ENCODE results near the gene SUMO2.
"Not testable (repeated sequence)": the region's sequence is repeated elsewhere in the genome, so short reads cannot be mapped to it uniquely, and the experiment has no call there.

The SUMO2 gene

DNA sequence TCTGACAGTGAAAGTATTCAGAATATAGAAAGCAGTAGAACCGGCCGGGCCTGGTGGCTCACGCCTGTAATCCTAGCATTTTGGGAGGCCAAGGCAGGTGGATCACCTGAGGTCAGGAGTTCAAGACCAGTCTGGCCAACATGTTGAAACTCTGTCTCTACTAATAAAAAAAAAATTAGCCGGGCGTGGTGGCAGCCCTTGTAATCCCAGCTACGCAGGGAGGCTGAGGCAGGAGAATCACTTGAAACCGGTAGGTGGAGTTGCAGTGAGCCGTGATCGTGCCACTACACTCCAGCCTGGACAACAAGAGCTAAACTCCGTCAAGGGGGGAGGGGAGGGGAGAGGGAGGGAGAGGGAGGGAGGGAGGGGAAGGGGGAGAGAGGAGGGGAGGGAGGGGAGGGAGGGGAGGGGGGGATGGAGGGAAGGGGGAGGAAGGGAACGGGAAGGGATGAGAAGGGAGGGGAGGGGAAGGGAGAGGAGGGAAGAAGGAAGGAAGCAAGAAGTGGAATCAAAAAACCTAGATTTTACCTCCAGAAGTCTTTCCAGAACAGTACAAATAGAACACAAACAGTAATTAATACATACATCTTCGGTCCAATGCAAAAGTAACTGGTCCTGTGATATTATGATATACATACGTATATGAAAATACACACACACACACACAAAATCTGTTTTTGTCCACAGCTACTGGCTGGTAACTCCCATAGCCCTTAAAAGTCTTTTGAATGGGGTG lies 40.4 kb downstream of the SUMO2 start:
- no peak overlapping the region for H3K4me3 ChIP-seq (ENCODE audit: insufficient read length, low read depth)
- no peaks in the 10 kb centered on the region for H3K9me3 ChIP-seq (ENCODE audit: insufficient read depth, low read length)
- no peaks in the 10 kb centered on the region for H3K4me1 ChIP-seq (ENCODE audit: insufficient read depth, insufficient read length)
- DNase-seq (ENCODE audit: low read depth, low spot score), result no peak
- TF ChIP-seq SUZ12 (IDR thresholded peaks at IDR 0.05; ENCODE audit: extremely low read depth, insufficient read depth, insufficient read length) (no peak), YY1 (IDR thresholded peaks at IDR 0.05; ENCODE audit: insufficient read depth, insufficient read length) (no peak), ZNF274 (IDR thresholded peaks at IDR 0.05; ENCODE audit: low read depth, low read length) (no peak)
- H3K36me3 ChIP-seq (ENCODE audit: insufficient read depth, insufficient read length, low read length), result peaks cover 95% of the 10 kb centered on the region
- no peaks in the 10 kb centered on the region for H3K27me3 ChIP-seq (ENCODE audit: insufficient read depth, insufficient read length)
- no peak overlapping the region for H3K9ac ChIP-seq (ENCODE audit: insufficient read length, low read depth)

DNA sequence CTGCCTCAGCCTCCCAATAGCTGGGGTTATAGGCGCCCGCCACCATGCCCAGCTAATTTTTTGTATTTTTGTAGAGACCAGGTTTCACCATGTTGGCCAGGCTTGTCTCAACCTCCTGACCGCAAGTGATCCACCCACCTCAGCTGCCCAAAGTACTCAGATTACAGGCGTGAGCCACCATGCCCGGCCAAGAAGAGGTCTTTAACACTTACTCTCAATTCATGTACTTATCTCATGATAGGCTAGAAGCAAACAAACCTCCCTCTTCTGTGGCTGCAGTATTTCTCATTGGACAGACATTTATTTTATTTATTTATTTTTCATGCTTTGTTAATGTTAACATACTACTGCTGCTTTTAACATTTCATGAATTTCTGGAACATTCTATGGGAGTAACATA lies 44.2 kb downstream of the SUMO2 start:
- Histone ChIP-seq H3K36me3 (ENCODE audit: insufficient read depth, insufficient read length, low read length) (peaks cover 84% of the 10 kb centered on the region), H3K9me3 (ENCODE audit: insufficient read depth, low read length) (no peaks in the 10 kb centered on the region), H3K4me3 (ENCODE audit: insufficient read length, low read depth) (no peak overlapping the region), H3K27me3 (ENCODE audit: insufficient read depth, insufficient read length) (no peaks in the 10 kb centered on the region), H3K9ac (ENCODE audit: insufficient read length, low read depth) (no peak overlapping the region), H3K4me1 (ENCODE audit: insufficient read depth, insufficient read length) (peaks cover 4% of the 10 kb centered on the region)
- TF ChIP-seq SUZ12 (IDR thresholded peaks at IDR 0.05; ENCODE audit: extremely low read depth, insufficient read depth, insufficient read length), result no peak
- TF ChIP-seq YY1 (IDR thresholded peaks at IDR 0.05; ENCODE audit: insufficient read depth, insufficient read length), result no peak
- TF ChIP-seq ZNF274 (IDR thresholded peaks at IDR 0.05; ENCODE audit: low read depth, low read length), result no peak
- no peak for DNase-seq (ENCODE audit: low read depth, low spot score)

- peaks cover 77% of the 10 kb centered on the region for H3K36me3 ChIP-seq (ENCODE audit: insufficient read depth, insufficient read length, low read length)
- H3K9me3 ChIP-seq (ENCODE audit: insufficient read depth, low read length); H3K4me3 ChIP-seq (ENCODE audit: insufficient read length, low read depth); H3K4me1 ChIP-seq (ENCODE audit: insufficient read depth, insufficient read length); DNase-seq (ENCODE audit: low read depth, low spot score); H3K27me3 ChIP-seq (ENCODE audit: insufficient read depth, insufficient read length); H3K9ac ChIP-seq (ENCODE audit: insufficient read length, low read depth): not testable (repeated sequence)
Measured at GRCh38 chr17:75137762-75138161, 45.0 kb downstream of the SUMO2 start.

- DNase-seq (ENCODE audit: low read depth, low spot score), result no peak
- H3K4me1 ChIP-seq (ENCODE audit: insufficient read depth, insufficient read length), result peaks cover 4% of the 10 kb centered on the region
- H3K4me3 ChIP-seq (ENCODE audit: insufficient read length, low read depth), result no peak overlapping the region
- TF ChIP-seq SUZ12 (IDR thresholded peaks at IDR 0.05; ENCODE audit: extremely low read depth, insufficient read depth, insufficient read length) (no peak), YY1 (IDR thresholded peaks at IDR 0.05; ENCODE audit: insufficient read depth, insufficient read length) (no peak), ZNF274 (IDR thresholded peaks at IDR 0.05; ENCODE audit: low read depth, low read length) (no peak)
- no peak overlapping the region for H3K9ac ChIP-seq (ENCODE audit: insufficient read length, low read depth)
- H3K9me3 ChIP-seq (ENCODE audit: insufficient read depth, low read length), result no peaks in the 10 kb centered on the region
- peaks cover 66% of the 10 kb centered on the region for H3K36me3 ChIP-seq (ENCODE audit: insufficient read depth, insufficient read length, low read length)
- H3K27me3 ChIP-seq (ENCODE audit: insufficient read depth, insufficient read length), result no peaks in the 10 kb centered on the region
Measured at GRCh38 chr17:75135946-75136345, 46.8 kb downstream of the SUMO2 start.

DNA sequence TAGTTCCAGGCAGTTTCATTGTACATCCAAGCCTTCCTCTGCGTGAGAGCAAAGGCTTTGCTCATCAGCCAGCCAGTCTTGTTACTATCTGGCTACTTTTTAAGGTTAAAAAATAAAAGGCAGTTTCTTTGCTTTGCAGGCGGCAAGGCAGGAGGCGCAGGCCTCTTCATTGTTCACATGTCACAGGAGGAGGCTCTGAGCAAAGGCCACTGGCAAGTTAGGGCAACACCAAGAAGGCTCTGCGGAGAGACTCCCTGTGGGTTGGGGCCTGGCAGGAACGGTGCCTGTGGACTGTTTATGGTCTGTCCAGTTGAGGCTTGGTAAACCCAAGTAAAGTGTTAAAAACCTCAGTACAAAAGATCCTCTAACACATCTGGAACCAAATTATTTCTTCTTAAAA lies 47.3 kb downstream of the SUMO2 start:
- H3K9ac ChIP-seq (ENCODE audit: insufficient read length, low read depth), result no peak overlapping the region
- H3K4me1 ChIP-seq (ENCODE audit: insufficient read depth, insufficient read length), result peaks cover 6% of the 10 kb centered on the region
- H3K27me3 ChIP-seq (ENCODE audit: insufficient read depth, insufficient read length), result no peaks in the 10 kb centered on the region
- no peak for DNase-seq (ENCODE audit: low read depth, low spot score)
- H3K36me3 ChIP-seq (ENCODE audit: insufficient read depth, insufficient read length, low read length), result peaks cover 63% of the 10 kb centered on the region
- no peak overlapping the region for H3K4me3 ChIP-seq (ENCODE audit: insufficient read length, low read depth)
- TF ChIP-seq ZNF274 (IDR thresholded peaks at IDR 0.05; ENCODE audit: low read depth, low read length), result no peak
- TF ChIP-seq YY1 (IDR thresholded peaks at IDR 0.05; ENCODE audit: insufficient read depth, insufficient read length), result no peak
- no peak for TF ChIP-seq SUZ12 (IDR thresholded peaks at IDR 0.05; ENCODE audit: extremely low read depth, insufficient read depth, insufficient read length)
- no peaks in the 10 kb centered on the region for H3K9me3 ChIP-seq (ENCODE audit: insufficient read depth, low read length)

- Histone ChIP-seq H3K36me3 (ENCODE audit: insufficient read depth, insufficient read length, low read length) (peaks cover 63% of the 10 kb centered on the region), H3K4me1 (ENCODE audit: insufficient read depth, insufficient read length) (peaks cover 12% of the 10 kb centered on the region)
- H3K9ac ChIP-seq (ENCODE audit: insufficient read length, low read depth); H3K9me3 ChIP-seq (ENCODE audit: insufficient read depth, low read length); H3K4me3 ChIP-seq (ENCODE audit: insufficient read length, low read depth); DNase-seq (ENCODE audit: low read depth, low spot score); H3K27me3 ChIP-seq (ENCODE audit: insufficient read depth, insufficient read length): not testable (repeated sequence)
Measured at GRCh38 chr17:75133607-75134347, 49.0 kb downstream of the SUMO2 start.

GRCh38 chr17:75133001-75133400 lies 49.8 kb downstream of the SUMO2 start:
- Histone ChIP-seq H3K4me1 (ENCODE audit: insufficient read depth, insufficient read length) (peaks cover 12% of the 10 kb centered on the region), H3K27me3 (ENCODE audit: insufficient read depth, insufficient read length) (no peaks in the 10 kb centered on the region), H3K4me3 (ENCODE audit: insufficient read length, low read depth) (no peak overlapping the region), H3K9ac (ENCODE audit: insufficient read length, low read depth) (no peak overlapping the region), H3K36me3 (ENCODE audit: insufficient read depth, insufficient read length, low read length) (peaks cover 61% of the 10 kb centered on the region), H3K9me3 (ENCODE audit: insufficient read depth, low read length) (no peaks in the 10 kb centered on the region)
- DNase-seq (ENCODE audit: low read depth, low spot score), result no peak
- TF ChIP-seq ZNF274 (IDR thresholded peaks at IDR 0.05; ENCODE audit: low read depth, low read length) (no peak), SUZ12 (IDR thresholded peaks at IDR 0.05; ENCODE audit: extremely low read depth, insufficient read depth, insufficient read length) (no peak), YY1 (IDR thresholded peaks at IDR 0.05; ENCODE audit: insufficient read depth, insufficient read length) (no peak)

GRCh38 chr17:75132018-75133000 lies 50.5 kb downstream of the SUMO2 start:
- not testable (repeated sequence) for H3K9me3 ChIP-seq (ENCODE audit: insufficient read depth, low read length); H3K27me3 ChIP-seq (ENCODE audit: insufficient read depth, insufficient read length); DNase-seq (ENCODE audit: low read depth, low spot score)
- Histone ChIP-seq H3K4me1 (ENCODE audit: insufficient read depth, insufficient read length) (peaks cover 12% of the 10 kb centered on the region), H3K36me3 (ENCODE audit: insufficient read depth, insufficient read length, low read length) (peaks cover 56% of the 10 kb centered on the region), H3K4me3 (ENCODE audit: insufficient read length, low read depth) (peak overlapping the region; percentile 76), H3K9ac (ENCODE audit: insufficient read length, low read depth) (peak overlapping the region; percentile 92)
